ENCODE measurements around the gene UBA6. TPM values are rescaled to one million over a fixed set of nuclear protein-coding genes. Genes with fewer than 3 reads are reported as not detected.
"Not testable (repeated sequence)": the region's sequence is repeated elsewhere in the genome, so short reads cannot be mapped to it uniquely, and the experiment has no call there.

The UBA6 gene
- total RNA-seq, 6 experiments from 2014 or later: 84.7 to 137 (median 94.7) TPM

GRCh38 chr4:67743194-67743593 is 42.2 kb upstream of the UBA6 start:
- Mint-ChIP-seq H3K4me3 (no peak overlapping the region), H3K4me1 (ENCODE audit: low read depth) (peaks cover 49% of the 10 kb centered on the region), H3K27me3 (ENCODE audit: insufficient read depth) (no peaks in the 10 kb centered on the region; the same call in 1 of the 2 replicates), H3K36me3 (ENCODE audit: low read depth) (no peaks in the 10 kb centered on the region; the same call in 1 of the 2 replicates), H3K9me3 (no peaks in the 10 kb centered on the region), H3K27ac (no peak overlapping the region)
- no peak for TF ChIP-seq CTCF (IDR thresholded peaks at IDR 0.05)
- no peak for DNase-seq

- TF ChIP-seq CTCF (IDR thresholded peaks at IDR 0.05): no peak
- Mint-ChIP-seq H3K36me3 (ENCODE audit: low read depth) (peaks cover 19% of the 10 kb centered on the region), H3K9me3 (no peaks in the 10 kb centered on the region; the same call in 1 of the 2 replicates), H3K4me1 (ENCODE audit: low read depth) (peaks cover 15% of the 10 kb centered on the region), H3K27ac (no peak overlapping the region), H3K27me3 (ENCODE audit: insufficient read depth) (no peaks in the 10 kb centered on the region; the same call in 1 of the 2 replicates), H3K4me3 (no peak overlapping the region)
- no peak for DNase-seq
These were observed 35.3 kb upstream of the UBA6 start for GRCh38 chr4:67736262-67736661.

GRCh38 chr4:67735325-67735724 is 34.4 kb upstream of the UBA6 start:
- Mint-ChIP-seq H3K4me3 (no peak overlapping the region), H3K9me3 (no peaks in the 10 kb centered on the region; the same call in 1 of the 2 replicates), H3K36me3 (ENCODE audit: low read depth) (peaks cover 19% of the 10 kb centered on the region), H3K4me1 (ENCODE audit: low read depth) (peaks cover 15% of the 10 kb centered on the region), H3K27me3 (ENCODE audit: insufficient read depth) (no peaks in the 10 kb centered on the region; the same call in 1 of the 2 replicates), H3K27ac (no peak overlapping the region)
- DNase-seq: no peak
- TF ChIP-seq CTCF (IDR thresholded peaks at IDR 0.05): no peak

- Mint-ChIP-seq H3K36me3 (ENCODE audit: low read depth) (peaks cover 24% of the 10 kb centered on the region), H3K4me1 (ENCODE audit: low read depth) (peaks cover 33% of the 10 kb centered on the region)
- not testable (repeated sequence) for H3K27me3 Mint-ChIP-seq (ENCODE audit: insufficient read depth); H3K4me3 Mint-ChIP-seq; DNase-seq; H3K27ac Mint-ChIP-seq; H3K9me3 Mint-ChIP-seq
These were observed 29.6 kb upstream of the UBA6 start for GRCh38 chr4:67730511-67730910.

GRCh38 chr4:67727124-67727850 is 26.3 kb upstream of the UBA6 start:
- Mint-ChIP-seq H3K27ac (peak overlapping the region; percentile 94), H3K9me3 (peaks cover 5% of the 10 kb centered on the region), H3K4me1 (ENCODE audit: low read depth) (peaks cover 56% of the 10 kb centered on the region), H3K27me3 (ENCODE audit: insufficient read depth) (no peaks in the 10 kb centered on the region), H3K4me3 (peak overlapping the region; percentile 75), H3K36me3 (ENCODE audit: low read depth) (peaks cover 22% of the 10 kb centered on the region)
- no peak for TF ChIP-seq CTCF (IDR thresholded peaks at IDR 0.05)
- DNase-seq: peak; percentile 87

- Mint-ChIP-seq H3K36me3 (ENCODE audit: low read depth) (peaks cover 23% of the 10 kb centered on the region), H3K4me1 (ENCODE audit: low read depth) (peaks cover 69% of the 10 kb centered on the region), H3K4me3 (peak overlapping the region; percentile 79), H3K27ac (peak overlapping the region; percentile 94), H3K9me3 (peaks cover 5% of the 10 kb centered on the region), H3K27me3 (ENCODE audit: insufficient read depth) (no peaks in the 10 kb centered on the region)
- no peak for TF ChIP-seq CTCF (IDR thresholded peaks at IDR 0.05)
- peak; percentile 85 for DNase-seq
These were observed 25.0 kb upstream of the UBA6 start for GRCh38 chr4:67725981-67726380.
